Stimulated activated CD8-positive, alpha-beta memory T cell treated with anti-CD3 and anti-CD28 coated beads, Interleukin-12 subunit alpha, Interleukin-12 subunit beta, amount 100 ng/mL, for 24 hours (primary cell): ENCODE measurements around the gene HOXA3.

Experiments
- DNase-seq: peaks from one replicate; pipeline ENCODE4 v3.0.0-alpha.2; 2020; ENCODE audit errors: extremely low read depth

Gene HOXA3

GRCh38 chr7:27114881-27115220 lies 37.5 kb downstream of the HOXA3 start:
- no peak for DNase-seq

DNA sequence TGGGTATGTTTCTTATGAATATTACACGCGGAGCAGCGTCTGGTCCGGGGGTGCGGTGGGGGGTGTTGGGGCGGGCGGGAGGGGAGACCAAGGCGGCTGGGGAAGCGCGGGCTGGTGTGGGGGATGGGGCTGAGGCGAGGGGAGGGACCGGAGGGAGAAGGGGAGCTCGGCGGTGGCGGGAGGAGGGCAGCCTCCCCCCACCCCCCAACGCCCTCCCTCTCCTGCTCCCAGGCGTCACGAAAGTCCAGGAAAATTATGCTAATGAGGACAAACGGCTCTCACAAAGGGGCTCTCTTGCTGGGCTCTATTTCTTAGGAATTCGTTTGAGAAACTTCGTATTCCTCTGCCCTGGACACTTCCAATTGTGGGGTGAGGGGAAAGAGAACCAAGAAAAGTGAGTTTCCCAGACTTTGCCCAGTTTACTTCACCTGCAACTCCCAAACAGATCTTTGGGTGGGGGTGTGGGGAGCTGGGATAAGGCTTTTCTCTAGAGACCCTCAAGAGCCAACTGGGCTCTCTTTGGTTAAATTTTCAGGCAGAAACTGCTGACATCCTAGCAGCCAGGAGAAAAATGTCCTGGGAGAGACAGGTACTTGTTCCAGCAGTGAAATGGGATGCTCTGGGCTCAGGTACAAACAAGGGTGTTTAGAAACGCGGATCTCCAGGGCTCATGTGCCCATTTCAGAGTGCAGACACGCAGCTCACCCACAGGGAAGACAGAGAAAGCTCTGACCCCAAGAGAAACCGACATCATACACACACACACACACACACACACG lies 38.2 kb downstream of the HOXA3 start:
- no peak for DNase-seq

DNA sequence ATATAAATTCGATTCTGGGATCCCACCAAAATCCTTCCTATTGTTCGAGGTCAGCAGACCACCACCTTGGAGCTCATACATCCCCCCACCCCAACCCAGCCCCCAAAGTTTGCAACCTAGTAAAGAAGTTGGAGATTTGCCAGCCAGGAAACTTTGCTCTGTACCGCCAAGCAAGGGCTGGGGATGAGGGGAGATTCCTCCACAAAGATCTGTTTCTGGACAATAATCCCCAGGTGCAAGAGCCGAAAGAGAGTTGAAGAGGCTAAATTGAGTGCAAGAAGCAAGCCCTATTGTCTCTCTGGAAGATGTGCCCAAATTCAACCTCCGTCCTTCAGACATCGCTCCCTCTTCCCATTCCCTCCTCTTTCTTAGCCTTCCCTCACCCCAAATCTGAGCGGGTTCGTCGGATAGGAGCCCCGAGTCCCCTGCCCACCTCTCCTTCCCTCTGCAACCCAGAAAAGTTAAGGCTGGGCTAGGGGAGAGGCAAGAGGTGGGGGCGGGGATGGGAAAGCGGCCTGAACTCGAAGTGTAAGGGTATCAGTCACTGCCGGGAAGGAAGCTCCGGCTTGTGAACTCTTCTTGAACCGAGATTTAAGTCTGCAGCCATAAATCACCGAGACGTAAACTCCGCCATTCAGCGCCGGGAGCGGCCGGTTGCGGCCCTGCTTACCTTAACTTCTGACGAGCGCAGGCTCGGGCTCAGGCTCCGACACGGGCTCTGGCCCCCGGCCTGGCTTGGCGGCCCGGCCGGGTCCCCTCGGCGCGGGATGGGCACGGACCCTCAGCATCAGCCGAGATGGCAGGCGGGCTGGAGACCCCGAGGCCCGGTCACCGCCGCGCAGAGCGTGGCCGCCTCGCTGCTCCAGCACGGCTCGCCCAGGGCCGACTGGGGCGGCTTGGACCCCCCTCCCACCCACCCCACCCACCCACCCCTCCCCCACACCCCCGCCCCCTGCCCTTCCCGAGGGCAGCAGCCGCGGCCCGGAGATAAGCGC lies 39.1 kb downstream of the HOXA3 start:
- DNase-seq = no peak

DNA sequence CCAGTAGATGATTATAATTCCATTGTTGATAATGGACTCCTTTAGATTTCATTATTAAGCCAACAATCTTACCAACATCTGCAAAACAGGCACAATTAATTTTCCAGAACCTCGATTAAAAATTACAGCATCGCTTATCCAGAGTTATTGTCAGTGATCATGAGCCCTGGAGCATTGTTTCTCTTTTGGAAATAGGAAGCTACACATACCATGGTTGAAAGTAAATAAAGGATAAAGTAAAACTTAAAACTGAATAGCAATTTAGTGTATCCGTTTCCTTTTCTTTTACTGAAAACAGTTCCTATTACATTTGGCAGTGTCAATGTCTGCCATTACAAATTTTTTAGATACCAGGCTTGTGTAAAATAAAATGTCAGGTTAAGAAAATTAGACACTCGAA lies 40.0 kb downstream of the HOXA3 start:
- DNase-seq = no peak

DNA sequence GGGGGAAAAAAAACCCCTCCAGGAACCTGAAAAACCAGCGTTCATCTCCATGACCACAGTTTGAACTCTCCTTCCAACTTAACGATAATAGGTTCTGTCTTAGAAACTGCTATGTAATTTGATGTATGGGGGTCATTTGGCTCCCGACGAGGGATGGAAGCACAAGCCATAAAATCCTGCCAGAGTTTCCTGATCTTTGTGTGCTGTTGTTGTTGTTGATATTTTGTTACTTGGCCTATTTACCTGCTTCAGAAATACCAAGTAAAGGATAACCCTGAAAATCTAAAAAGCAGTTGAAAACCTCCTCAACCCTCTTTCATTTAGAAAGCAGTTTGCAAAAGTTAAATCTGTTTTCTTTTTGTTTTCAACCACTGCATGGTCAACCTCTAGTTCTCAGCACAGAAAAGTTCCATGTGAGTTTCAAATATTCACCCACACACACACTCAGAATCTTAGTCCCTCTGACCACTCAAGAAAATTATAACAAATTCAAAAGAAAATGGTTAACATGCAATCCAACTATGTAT lies 40.6 kb downstream of the HOXA3 start:
- DNase-seq = no peak

DNA sequence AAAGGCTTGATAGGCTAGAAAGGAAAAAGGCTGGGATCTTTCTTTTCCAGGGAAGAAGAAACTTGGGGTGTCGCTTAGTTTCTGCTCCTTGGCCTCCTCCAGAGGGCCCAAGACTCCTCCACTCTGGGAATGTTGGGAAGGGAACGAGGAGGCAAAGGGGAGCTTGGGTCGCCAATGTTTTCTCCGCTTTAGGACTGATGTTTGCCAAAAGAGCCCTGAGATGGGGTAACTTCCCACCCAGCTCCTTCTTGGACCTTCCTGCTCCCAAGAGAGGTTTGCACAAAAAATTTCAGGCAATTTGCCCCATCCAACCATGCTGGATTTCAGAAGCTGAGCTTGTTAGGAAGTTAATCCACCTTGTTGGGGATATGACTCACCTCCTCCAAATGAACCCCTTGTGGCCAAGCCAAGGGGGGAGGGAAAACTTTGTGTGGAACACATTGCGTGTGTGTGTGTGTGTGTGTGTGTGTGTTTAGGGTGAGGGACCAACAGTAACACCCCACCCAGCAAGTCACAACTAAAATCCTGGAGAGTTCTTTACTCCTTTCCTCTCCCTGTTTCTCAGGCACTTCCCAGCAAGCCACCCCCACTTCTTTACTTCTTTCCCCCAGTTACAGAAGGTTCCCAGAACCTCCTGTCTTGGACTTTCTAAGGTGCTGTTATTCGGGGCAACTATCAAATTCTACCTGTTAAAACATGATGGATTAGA lies 41.2 kb downstream of the HOXA3 start:
- no peak for DNase-seq

DNA sequence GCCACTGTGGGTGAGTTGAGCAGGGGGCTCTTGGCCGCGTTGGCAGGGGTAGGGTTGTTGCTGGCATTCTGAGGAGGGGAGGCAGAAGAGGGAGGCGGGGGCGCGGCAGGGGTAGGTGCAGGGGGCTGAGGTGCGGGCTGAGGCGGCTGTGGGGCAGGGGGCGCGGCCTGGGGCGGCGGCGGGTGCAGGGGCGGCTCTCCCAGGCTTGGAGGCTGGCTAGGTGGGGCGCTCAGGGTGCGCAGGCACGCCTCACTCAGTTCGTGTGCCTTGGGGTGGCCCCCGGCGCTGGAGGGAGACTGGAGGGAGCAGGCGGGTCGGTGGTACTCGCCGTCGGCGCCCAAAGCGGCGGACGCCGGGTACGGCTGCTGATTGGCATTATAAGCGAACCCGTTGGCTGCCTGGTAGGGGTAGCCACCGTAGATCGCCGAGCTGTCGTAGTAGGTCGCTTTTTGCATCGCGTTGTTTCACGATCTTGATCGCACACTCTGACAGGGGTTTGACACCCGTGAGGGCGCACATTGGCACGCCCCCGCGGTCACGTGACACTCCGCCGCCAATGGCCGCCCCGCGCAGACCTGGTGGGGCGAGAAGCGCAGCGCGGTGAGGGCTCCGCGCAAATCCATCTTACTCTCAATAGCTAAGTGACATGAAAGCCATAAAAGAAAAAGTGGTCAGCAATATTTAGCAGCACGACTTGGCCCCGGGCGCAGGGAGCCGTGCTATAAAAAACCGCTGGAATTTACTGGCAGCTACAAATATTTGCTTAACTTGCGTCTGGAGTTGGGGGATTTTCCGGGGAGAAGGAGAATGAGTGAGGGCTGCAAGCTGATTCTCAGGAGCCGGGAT lies 42.0 kb downstream of the HOXA3 start:
- DNase-seq = no peak

DNA sequence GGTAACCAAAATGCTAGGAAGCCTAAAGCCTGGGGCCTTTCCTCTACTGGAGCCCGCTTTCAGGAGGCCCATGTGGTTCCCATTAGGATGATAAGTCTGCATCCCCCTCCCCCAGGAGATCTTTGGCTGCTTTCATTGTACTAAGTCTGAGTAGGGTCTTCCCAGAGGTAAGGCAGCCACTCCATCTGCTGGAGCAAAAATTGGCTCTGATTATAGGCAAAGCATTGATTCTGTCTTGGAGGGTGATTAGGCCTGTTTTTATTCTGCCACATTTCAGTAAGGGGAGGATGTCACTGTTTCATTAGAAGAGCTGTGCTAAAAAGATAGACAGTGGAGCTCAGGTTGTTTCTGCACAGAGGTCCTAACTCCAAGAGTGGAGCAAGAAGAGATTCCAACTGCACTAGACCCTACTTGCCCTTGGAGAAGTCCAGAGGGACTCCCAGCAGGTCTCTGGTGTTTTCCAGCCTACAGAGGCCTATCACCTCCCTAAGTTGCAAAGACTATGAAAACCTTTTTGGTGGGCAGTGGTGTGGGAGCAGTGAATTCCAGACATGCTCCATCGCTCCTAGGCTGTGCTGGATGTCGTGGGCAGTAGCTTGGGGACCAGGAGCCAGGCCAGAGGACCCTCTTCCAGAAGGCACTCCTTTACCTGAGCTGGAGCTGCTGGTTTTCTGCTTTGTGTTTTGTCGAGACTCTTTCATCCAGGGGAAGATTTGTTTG lies 42.8 kb downstream of the HOXA3 start:
- no peak for DNase-seq

GRCh38 chr7:27108390-27109127 lies 43.8 kb downstream of the HOXA3 start:
- no peak for DNase-seq

- DNase-seq = no peak
Observed at GRCh38 chr7:27107391-27108381, 44.7 kb downstream of the HOXA3 start.

DNA sequence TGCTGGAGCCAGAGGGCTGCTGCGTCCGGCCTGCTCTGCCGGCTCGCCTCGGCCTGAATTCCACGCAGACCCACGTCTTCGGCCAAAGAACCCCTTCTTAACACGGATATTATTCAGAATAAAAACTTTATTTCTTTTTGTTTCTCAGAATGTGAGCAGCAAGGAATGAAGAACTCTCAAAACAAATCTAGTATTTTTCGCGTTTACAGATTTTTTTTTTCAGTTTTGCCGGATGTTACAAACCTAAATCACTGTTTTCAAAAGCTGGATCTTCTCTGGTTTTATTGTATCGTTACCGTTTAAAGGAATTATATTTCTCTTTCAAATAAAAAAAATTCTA lies 45.5 kb downstream of the HOXA3 start:
- no peak for DNase-seq

- DNase-seq = no peak
Observed at GRCh38 chr7:27106181-27106900, 46.0 kb downstream of the HOXA3 start.

DNA sequence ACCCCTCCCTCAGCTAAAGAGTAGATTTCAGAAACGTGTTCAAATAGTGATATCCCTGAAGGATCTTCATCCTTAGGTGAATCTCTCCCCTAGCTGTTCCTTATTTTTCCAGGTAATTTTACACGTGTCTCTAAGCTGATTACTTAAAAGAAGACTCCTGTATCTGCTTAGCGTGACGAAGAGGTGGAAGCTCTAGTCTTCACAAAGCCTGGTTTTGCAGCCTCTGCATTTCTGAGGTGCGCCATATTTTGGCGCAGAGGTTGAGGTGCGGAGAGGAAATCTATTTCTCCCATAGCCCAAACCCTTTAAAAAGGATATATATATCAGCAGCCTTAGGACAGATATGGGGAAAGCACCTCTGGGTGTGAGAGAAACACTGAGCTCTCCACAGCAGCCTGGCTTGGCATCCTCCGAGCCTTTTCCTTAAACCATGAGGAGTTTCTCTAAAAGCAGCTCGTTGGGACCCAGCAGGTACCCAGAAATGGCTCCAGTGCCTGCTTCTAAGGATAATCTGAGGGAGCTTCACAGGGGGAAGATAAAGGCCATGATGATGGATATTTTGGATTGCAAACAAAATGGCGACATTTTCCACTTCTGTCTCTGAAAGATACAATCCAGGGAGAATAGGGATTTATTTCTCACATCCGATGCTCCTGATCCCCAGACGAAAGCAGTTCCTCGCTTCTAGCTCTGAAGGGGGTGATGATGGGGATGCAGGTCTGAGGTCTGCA lies 46.9 kb downstream of the HOXA3 start:
- no peak for DNase-seq

DNA sequence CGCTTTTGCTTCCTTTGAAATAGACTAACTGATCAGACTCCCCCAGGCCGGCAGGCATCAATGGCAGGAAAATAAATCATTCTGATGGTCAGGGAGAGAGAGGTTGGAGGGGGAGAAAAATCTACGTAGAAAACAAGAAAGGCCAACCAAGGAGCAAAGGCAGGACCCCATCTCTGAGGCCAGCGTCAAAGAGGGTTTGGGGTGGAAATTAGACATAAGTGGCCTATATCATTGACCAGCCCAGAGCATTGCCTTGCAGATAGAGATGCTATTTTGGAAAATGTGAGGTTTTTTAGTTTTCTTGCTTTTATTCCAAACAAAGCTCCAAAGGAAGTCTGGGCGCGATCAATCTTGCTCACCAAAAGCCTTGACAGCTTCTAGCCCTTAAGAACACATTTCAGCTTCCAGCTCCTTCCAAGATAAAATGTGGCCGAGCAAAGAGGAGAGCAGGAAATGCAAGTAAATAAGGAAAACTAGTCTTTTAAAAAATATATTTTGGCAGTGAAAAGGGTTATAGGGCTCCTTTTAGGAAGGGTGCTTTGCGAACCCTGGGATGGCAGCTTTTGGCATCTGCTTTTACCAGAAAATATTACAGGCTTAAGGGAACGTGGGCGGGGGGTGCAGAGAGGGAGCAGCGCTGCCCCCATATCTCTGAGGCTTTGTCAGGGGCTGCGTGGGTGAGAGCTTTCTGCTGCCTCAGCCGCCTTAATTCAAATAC lies 47.9 kb downstream of the HOXA3 start:
- DNase-seq = no peak

GRCh38 chr7:27103489-27104226 lies 48.7 kb downstream of the HOXA3 start:
- DNase-seq = no peak
